ENCODE measurements around the gene C1orf174.

Gene C1orf174

GRCh38 chr1:3886691-3887090 is 13.4 kb downstream of the C1orf174 start (continued):
- TF ChIP-seq PATZ1 (CRISPR knock-in tag; IDR thresholded peaks at IDR 0.05; ENCODE audit: borderline replicate concordance) (no peak), SNAI2 (CRISPR knock-in tag; IDR thresholded peaks at IDR 0.05) (no peak), ESRRG (CRISPR knock-in tag; IDR thresholded peaks at IDR 0.05) (no peak), ISL1 (CRISPR knock-in tag; IDR thresholded peaks at IDR 0.05) (no peak), ZFP30 (CRISPR knock-in tag; IDR thresholded peaks at IDR 0.05) (no peak), OSR1 (CRISPR knock-in tag; IDR thresholded peaks at IDR 0.05) (no peak), ARNTL (CRISPR knock-in tag; IDR thresholded peaks at IDR 0.05; ENCODE audit: borderline replicate concordance, low read depth) (no peak)

- ATAC-seq, result no peak
Observed at GRCh38 chr1:3886106-3886670, 13.9 kb downstream of the C1orf174 start.

GRCh38 chr1:3885611-3886010 is 14.5 kb downstream of the C1orf174 start:
- TF ChIP-seq ZFP30 (CRISPR knock-in tag; IDR thresholded peaks at IDR 0.05), result no peak
- TF ChIP-seq CSRNP3 (CRISPR knock-in tag; IDR thresholded peaks at IDR 0.05), result no peak
- TF ChIP-seq ZC3H10 (CRISPR knock-in tag; IDR thresholded peaks at IDR 0.05), result no peak
- no peak for TF ChIP-seq OSR1 (CRISPR knock-in tag; IDR thresholded peaks at IDR 0.05)
- no peak for TF ChIP-seq ZFP3 (CRISPR knock-in tag; IDR thresholded peaks at IDR 0.05)
- TF ChIP-seq PATZ1 (CRISPR knock-in tag; IDR thresholded peaks at IDR 0.05; ENCODE audit: borderline replicate concordance), result no peak
- TF ChIP-seq TOX (CRISPR knock-in tag; IDR thresholded peaks at IDR 0.05; ENCODE audit: borderline replicate concordance), result no peak
- TF ChIP-seq CREB5 (CRISPR knock-in tag; IDR thresholded peaks at IDR 0.05; ENCODE audit: low read depth), result no peak
- ATAC-seq, result no peak

More at GRCh38 chr1:3886106-3886670, 13.9 kb downstream of the C1orf174 start:
- TF ChIP-seq PPARA (CRISPR knock-in tag; IDR thresholded peaks at IDR 0.05; ENCODE audit: borderline replicate concordance) (no peak), ZC3H10 (CRISPR knock-in tag; IDR thresholded peaks at IDR 0.05) (no peak), ZFP30 (CRISPR knock-in tag; IDR thresholded peaks at IDR 0.05) (no peak), RARB (CRISPR knock-in tag; IDR thresholded peaks at IDR 0.05) (no peak), CSDC2 (CRISPR knock-in tag; IDR thresholded peaks at IDR 0.05) (no peak), ZNF70 (CRISPR knock-in tag; IDR thresholded peaks at IDR 0.05) (no peak)

- no peak for ATAC-seq
- TF ChIP-seq ARNTL (CRISPR knock-in tag; IDR thresholded peaks at IDR 0.05; ENCODE audit: borderline replicate concordance, low read depth), result no peak
- TF ChIP-seq ZFP3 (CRISPR knock-in tag; IDR thresholded peaks at IDR 0.05), result no peak
- TF ChIP-seq ZNF70 (CRISPR knock-in tag; IDR thresholded peaks at IDR 0.05), result no peak
- no peak for TF ChIP-seq PPARA (CRISPR knock-in tag; IDR thresholded peaks at IDR 0.05; ENCODE audit: borderline replicate concordance)
- no peak for TF ChIP-seq ISL1 (CRISPR knock-in tag; IDR thresholded peaks at IDR 0.05)
- no peak for TF ChIP-seq ZNF8 (CRISPR knock-in tag; IDR thresholded peaks at IDR 0.05)
- no peak for TF ChIP-seq TSHZ2 (CRISPR knock-in tag; IDR thresholded peaks at IDR 0.05)
- no peak for TF ChIP-seq ZFP30 (CRISPR knock-in tag; IDR thresholded peaks at IDR 0.05)
- TF ChIP-seq RARB (CRISPR knock-in tag; IDR thresholded peaks at IDR 0.05), result no peak
- no peak for TF ChIP-seq SNAI2 (CRISPR knock-in tag; IDR thresholded peaks at IDR 0.05)
- no peak for TF ChIP-seq ZC3H10 (CRISPR knock-in tag; IDR thresholded peaks at IDR 0.05)
- no peak for TF ChIP-seq BACH2 (CRISPR knock-in tag; IDR thresholded peaks at IDR 0.05; ENCODE audit: borderline replicate concordance)
Observed at GRCh38 chr1:3884966-3885365, 15.1 kb downstream of the C1orf174 start.
